ENCODE results near the gene CATSPERD. TPM values are rescaled to one million over a fixed set of nuclear protein-coding genes. Genes with fewer than 3 reads are reported as not detected.
A peak's percentile ranks its signal among the peaks of the same experiment; 100 is the strongest.

CATSPERD gene
- polyA plus RNA-seq, 3 donors: not detected

DNA sequence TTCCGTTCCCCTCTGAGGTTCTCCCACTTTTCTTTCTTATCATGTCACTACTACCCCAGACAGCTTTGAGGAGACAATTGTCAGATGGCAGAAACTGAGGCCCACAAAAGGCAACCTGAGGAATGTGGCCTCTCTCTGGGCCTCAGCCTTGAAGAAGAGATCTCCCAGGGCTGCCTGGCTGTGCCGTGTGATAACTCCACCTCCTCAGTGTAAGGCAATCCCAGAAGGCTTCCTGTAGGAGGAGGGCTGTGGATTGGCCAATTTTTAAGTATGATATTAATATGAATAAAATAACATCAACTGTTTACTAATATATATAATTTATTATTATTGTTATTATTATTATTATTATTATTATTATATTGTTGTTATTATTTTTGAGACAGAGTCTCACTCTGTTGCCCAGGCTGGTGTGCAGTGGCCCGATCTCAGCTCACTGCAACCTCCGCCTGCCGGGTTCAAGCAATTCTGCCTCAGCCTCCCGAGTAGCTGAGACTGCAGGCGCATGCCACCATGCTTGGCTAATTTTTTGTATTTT is 75.0 kb downstream of the CATSPERD start:
- H3K4me1 Mint-ChIP-seq: peaks cover 12% of the 10 kb centered on the region
- 100% methylated on average over 4 of the region's 7 CpGs for WGBS (ENCODE audit: insufficient coverage)
- intact Hi-C loops (cut with micrococcal nuclease): loop anchor here in 1 of 2 donors (10.0 kb wide), 1 partner anchor 111 kb away; the partner anchor contains the start of genes HSD11B1L and MICOS13

GRCh38 chr19:5798244-5798643 is 77.8 kb downstream of the CATSPERD start:
- no peak for DNase-seq
- intact Hi-C loops (cut with micrococcal nuclease): loop anchor here in 1 of 2 donors (10.0 kb wide), 1 partner anchor 113 kb away; the partner anchor contains the start of genes HSD11B1L and MICOS13
- no peak overlapping the region for H3K4me3 Mint-ChIP-seq
- H4K20me1 ChIP-seq (ENCODE audit: insufficient read depth, low read length): no peaks in the 10 kb centered on the region
- TF ChIP-seq, protein P1, sequence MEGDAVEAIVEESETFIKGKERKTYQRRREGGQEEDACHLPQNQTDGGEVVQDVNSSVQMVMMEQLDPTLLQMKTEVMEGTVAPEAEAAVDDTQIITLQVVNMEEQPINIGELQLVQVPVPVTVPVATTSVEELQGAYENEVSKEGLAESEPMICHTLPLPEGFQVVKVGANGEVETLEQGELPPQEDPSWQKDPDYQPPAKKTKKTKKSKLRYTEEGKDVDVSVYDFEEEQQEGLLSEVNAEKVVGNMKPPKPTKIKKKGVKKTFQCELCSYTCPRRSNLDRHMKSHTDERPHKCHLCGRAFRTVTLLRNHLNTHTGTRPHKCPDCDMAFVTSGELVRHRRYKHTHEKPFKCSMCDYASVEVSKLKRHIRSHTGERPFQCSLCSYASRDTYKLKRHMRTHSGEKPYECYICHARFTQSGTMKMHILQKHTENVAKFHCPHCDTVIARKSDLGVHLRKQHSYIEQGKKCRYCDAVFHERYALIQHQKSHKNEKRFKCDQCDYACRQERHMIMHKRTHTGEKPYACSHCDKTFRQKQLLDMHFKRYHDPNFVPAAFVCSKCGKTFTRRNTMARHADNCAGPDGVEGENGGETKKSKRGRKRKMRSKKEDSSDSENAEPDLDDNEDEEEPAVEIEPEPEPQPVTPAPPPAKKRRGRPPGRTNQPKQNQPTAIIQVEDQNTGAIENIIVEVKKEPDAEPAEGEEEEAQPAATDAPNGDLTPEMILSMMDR (IDR thresholded peaks at IDR 0.05): no peak
- H3K9ac ChIP-seq (ENCODE audit: insufficient read depth, low read length, poor library complexity, severe bottlenecking): no peak overlapping the region
- WGBS (ENCODE audit: insufficient coverage): 97% methylated on average over 5 of the region's 8 CpGs
- no peak overlapping the region for H2AFZ ChIP-seq (ENCODE audit: insufficient read depth, low read depth, low read length, poor library complexity, severe bottlenecking)
- peaks cover 1 to 8% of the 10 kb centered on the region in 2 donors for H3K4me1 ChIP-seq (ENCODE audit: control insufficient read depth in 1 of 2, insufficient read depth in 2 of 2, low read length in 2 of 2)
- H3K27me3 Mint-ChIP-seq (ENCODE audit: low read depth in 3 of 3): peaks cover 38 to 54% (median 49%) of the 10 kb centered on the region in 3 donors
- H3K4me2 ChIP-seq (replicated peaks; ENCODE audit: extremely low read depth, low read length, poor library complexity, severe bottlenecking): no peak overlapping the region
- no peak overlapping the region for H3K27ac Mint-ChIP-seq
- no peaks in the 10 kb centered on the region for H3K79me2 ChIP-seq (ENCODE audit: insufficient read depth, low read length)
- peaks cover 14% of the 10 kb centered on the region for H3K4me1 Mint-ChIP-seq
- no peaks in the 10 kb centered on the region for H3K9me3 ChIP-seq (replicated peaks in 1 of 2; ENCODE audit: control insufficient read depth in 1 of 2, insufficient read depth in 1 of 2, low read length in 2 of 2)
- H3K36me3 ChIP-seq (replicated peaks in 1 of 2; ENCODE audit: control insufficient read depth in 1 of 2, insufficient read depth in 2 of 2, low read length in 2 of 2): no peaks in the 10 kb centered on the region
- H3K36me3 Mint-ChIP-seq: peaks cover 0 to 2% of the 10 kb centered on the region in 2 donors
- no peak overlapping the region for H3K27ac ChIP-seq (ENCODE audit: low read depth in 1 of 2, low read length in 2 of 2)
- H3K9me3 Mint-ChIP-seq: peaks cover 0 to 5% (median 0%) of the 10 kb centered on the region in 7 donors
- H3K4me3 ChIP-seq (replicated peaks in 1 of 3; ENCODE audit: low read depth in 2 of 3, low read length in 3 of 3): no peak overlapping the region
- peaks cover 0 to 20% of the 10 kb centered on the region in 2 donors for H3K27me3 ChIP-seq (ENCODE audit: control insufficient read depth in 2 of 2, insufficient read depth in 2 of 2, low read length in 2 of 2)

More for the DNA sequence above, 75.0 kb downstream of the CATSPERD start:
- Mint-ChIP-seq H3K4me3 (no peak overlapping the region), H3K36me3 (peaks cover 0 to 2% of the 10 kb centered on the region in 2 donors), H3K27me3 (ENCODE audit: low read depth in 3 of 3) (peaks cover 16 to 27% (median 27%) of the 10 kb centered on the region in 3 donors), H3K27ac (peak overlapping the region in 1 of 7 donors; percentile 60), H3K9me3 (peaks cover 0 to 7% (median 0%) of the 10 kb centered on the region in 7 donors)
- Histone ChIP-seq H3K9ac (ENCODE audit: insufficient read depth, low read length, poor library complexity, severe bottlenecking) (no peak overlapping the region), H3K4me1 (ENCODE audit: control insufficient read depth in 1 of 2, insufficient read depth in 2 of 2, low read length in 2 of 2) (peaks cover under 1 to 13% of the 10 kb centered on the region in 2 donors), H3K27ac (ENCODE audit: low read depth in 1 of 2, low read length in 2 of 2) (no peak overlapping the region), H3K79me2 (ENCODE audit: insufficient read depth, low read length) (no peaks in the 10 kb centered on the region), H3K4me3 (replicated peaks in 1 of 3; ENCODE audit: low read depth in 2 of 3, low read length in 3 of 3) (no peak overlapping the region), H3K4me2 (replicated peaks; ENCODE audit: extremely low read depth, low read length, poor library complexity, severe bottlenecking) (no peak overlapping the region), H3K36me3 (replicated peaks in 1 of 2; ENCODE audit: control insufficient read depth in 1 of 2, insufficient read depth in 2 of 2, low read length in 2 of 2) (no peaks in the 10 kb centered on the region), H3K27me3 (ENCODE audit: control insufficient read depth in 2 of 2, insufficient read depth in 2 of 2, low read length in 2 of 2) (peaks cover 0 to 4% of the 10 kb centered on the region in 2 donors), H4K20me1 (ENCODE audit: insufficient read depth, low read length) (no peaks in the 10 kb centered on the region), H2AFZ (ENCODE audit: insufficient read depth, low read depth, low read length, poor library complexity, severe bottlenecking) (no peak overlapping the region), H3K9me3 (replicated peaks in 1 of 2; ENCODE audit: control insufficient read depth in 1 of 2, insufficient read depth in 1 of 2, low read length in 2 of 2) (peaks cover 0 to 7% of the 10 kb centered on the region in 2 donors)
- TF ChIP-seq, protein P1 (IDR thresholded peaks at IDR 0.05): no peak
- no peak for DNase-seq
